Breast epithelium (tissue), 3 donors: ENCODE data around the gene ARHGAP26.

Experiments used
- POLR2A ChIP-seq: fragments of 450-650 bp; IDR thresholded peaks from one replicate; pipeline ENCODE4 v1.6.1; 2016; ENCODE audit warnings: antibody characterized with exemption, mild to moderate bottlenecking, moderate library complexity
- POLR2AphosphoS5 ChIP-seq, 3 donors: sonication (generic); formaldehyde crosslinking; IDR thresholded peaks; one replicate each; pipeline ENCODE4 v1.6.1; 2017; ENCODE audit warnings: antibody characterized with exemption in 3 of 3

GRCh38 chr5:143146161-143146560, 376.0 kb downstream of the ARHGAP26 start:
- TF ChIP-seq POLR2AphosphoS5 (IDR thresholded peaks at IDR 0.05) (no peak), POLR2A (no peak)
